Measurements from ENCODE around the gene FNDC11.
"Not testable (repeated sequence)": the region's sequence is repeated elsewhere in the genome, so short reads cannot be mapped to it uniquely, and the experiment has no call there.

Gene FNDC11

DNA sequence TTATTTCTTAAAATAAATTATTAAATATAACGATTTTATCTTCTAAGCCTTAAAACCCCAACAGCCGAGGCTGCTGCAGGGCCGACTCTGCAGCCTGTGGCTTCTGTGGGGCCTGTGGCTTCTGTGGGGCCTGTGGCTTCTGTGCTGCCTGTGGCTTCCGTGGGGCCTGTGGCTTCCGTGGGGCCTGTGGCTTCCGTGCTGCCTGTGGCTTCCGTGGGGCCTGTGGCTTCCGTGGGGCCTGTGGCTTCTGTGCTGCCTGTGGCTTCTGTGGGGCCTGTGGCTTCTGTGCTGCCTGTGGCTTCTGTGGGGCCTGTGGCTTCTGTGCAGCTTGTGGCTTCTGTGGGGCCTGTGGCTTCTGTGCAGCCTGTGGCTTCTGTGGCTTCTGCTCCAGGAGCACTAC lies 47.7 kb downstream of the FNDC11 start:
- not testable (repeated sequence) for FAIRE-seq

DNA sequence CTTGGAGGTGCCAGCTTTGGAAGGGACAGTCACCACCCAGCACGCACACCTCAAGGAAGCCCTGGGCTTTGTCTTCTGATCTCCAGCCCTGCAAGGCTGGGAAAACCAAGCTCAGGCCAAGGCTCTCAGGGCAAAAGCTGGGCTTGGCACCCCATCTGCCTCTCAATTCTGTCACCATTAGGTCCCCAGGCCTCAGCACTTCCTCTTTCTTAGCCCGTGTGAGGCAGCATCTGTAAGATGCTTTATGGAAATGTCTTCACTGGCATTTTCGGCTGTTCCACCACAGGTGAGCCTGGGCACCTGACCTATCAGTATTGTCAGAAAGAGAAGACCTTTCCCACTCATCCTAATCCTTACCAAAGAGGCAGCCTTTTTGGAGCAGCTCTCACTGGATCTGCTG lies 48.4 kb downstream of the FNDC11 start:
- FAIRE-seq: no peak

Measured in colon (tissue), 2 donors.